GM19372 (cell line): ENCODE measurements around the gene DNAJB6.

Source experiments
- ATAC-seq: cut with Tn5 transposase; IDR thresholded peaks from one replicate; pipeline ENCODE4 v1.9.1; 2021; ENCODE audit warnings: mild to moderate bottlenecking, low read depth, moderate library complexity; ENCODE audit not compliant: unreplicated experiment

DNAJB6 gene

GRCh38 chr7:157362729-157363128 is 25.9 kb downstream of the DNAJB6 start:
- ATAC-seq = no peak

DNA sequence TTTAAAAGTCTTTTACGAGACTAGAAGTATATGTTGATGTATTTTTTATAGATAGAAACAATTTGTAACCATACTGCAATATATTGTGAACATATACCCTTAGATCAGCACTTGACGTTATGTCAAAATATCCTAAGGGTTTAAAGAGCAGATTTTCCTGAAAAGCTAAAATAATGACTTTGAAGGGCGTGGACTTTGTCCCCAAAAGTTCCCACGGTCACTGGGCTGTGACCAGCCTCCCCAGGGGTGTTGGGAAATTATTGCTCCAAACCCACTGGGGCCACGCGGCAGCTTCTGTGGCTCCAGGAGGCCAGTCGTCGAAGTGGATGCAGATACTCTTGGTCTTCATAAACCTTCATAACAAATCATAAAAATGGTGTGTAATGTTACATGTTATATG is 29.9 kb downstream of the DNAJB6 start:
- no peak for ATAC-seq

- no peak for ATAC-seq
Measured at GRCh38 chr7:157368955-157369354, 32.2 kb downstream of the DNAJB6 start.

DNA sequence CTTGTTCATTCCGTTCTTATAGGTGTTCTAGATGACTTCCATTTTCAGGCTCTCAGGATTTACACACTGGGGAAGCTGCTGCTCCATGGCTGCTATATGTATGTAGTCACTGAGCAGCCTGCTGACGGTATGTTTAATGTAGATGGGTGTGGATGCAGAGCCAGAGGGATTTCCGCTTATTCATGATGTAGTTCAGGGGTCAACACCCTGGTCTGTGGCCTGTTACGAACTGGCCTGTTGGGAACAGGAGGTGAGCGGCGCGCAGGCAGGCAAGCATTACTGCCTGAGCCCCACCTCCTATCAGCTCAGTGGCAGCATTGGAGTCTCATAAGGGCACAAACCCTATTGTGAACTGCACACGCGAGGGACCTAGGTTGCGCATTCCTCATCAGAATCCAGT is 33.9 kb downstream of the DNAJB6 start:
- no peak for ATAC-seq

GRCh38 chr7:157371296-157371695 is 34.5 kb downstream of the DNAJB6 start:
- ATAC-seq = no peak

DNA sequence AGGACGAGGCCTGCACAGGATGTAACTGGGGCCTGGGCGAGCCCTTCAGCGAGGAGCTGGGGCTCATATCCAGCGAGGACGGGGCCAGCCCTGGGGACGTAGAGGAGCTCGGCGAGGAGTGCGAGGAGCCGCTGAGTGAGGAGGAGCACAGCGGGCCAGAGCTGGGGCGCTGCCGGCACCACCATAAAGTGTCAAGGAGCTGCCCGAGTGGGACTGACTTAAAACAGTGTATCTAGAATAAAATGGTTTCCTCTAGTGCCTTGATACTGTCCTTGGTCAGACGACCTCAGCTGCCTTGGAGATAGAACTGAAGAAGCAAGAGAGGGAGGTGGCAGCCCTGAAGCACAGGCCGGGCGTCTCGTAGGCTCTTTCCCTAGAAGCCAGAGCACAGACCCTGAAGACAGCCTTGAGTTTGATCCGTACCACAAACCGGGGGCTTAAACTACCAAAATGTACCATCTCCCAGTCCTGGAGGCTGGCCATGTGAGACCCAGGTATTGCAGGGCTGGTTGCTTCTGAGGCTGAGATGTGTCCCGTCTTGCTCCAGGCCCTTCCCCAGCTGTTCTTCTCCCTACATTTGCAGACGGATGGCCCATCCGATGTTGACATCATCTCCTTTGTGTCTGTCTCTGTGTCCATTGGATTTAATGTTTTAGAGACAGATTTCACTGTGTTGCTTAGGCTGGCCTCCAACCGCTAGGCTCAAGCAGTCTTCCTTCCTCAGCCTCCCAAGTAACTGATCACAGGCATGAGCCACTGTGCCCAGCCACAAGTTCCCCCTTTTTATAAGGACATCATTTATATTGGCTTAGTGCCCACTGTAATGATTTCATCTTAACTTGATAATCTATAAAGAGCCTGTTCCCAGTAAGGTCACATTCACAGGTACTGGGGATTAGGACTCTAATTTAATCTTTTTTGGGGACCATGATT is 35.8 kb downstream of the DNAJB6 start:
- no peak for ATAC-seq

DNA sequence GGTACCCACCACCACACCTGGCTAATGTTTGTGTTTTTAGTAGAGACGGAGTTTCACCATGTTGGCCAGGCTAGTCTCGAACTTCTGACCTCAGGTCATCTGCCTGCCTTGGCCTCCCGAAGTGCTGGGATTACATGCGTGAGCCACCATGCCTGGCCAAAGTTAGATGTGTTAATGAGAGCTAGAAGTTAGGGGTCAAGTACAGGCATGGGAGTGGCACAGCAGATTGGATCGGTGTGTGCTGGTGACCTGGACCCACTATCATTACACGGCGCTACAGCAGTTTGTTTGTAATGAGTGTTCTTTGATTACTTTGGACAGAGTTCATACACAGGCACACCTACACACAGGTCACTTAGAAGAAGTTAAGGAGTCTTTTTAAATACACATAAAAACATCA is 36.7 kb downstream of the DNAJB6 start:
- no peak for ATAC-seq

GRCh38 chr7:157375410-157375809 is 38.6 kb downstream of the DNAJB6 start:
- ATAC-seq = no peak

- no peak for ATAC-seq
Measured at GRCh38 chr7:157377436-157378124, 40.8 kb downstream of the DNAJB6 start.

- ATAC-seq = no peak
Measured at GRCh38 chr7:157378390-157378789, 41.6 kb downstream of the DNAJB6 start.

DNA sequence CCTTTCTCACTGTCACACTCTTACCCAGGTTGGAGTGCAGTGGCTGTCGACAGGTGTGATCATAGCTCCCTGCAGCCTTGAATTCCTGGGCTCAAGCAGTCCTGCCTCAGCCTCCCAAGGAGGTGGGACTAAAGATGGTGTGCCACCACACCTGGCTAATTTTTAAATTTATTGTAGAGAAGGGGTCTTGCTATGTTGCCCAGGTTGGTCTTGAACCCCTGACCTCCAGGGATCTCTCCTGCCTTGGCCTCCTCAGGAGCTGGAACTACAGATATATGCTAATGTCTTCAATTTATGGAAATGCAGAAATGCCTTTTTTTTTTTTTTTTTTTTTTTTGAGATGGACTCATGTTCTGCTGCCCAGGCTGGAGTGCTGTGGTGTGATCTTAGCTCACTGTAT is 42.7 kb downstream of the DNAJB6 start:
- no peak for ATAC-seq

GRCh38 chr7:157380416-157380815 is 43.6 kb downstream of the DNAJB6 start:
- ATAC-seq = no peak

GRCh38 chr7:157383868-157384267 is 47.1 kb downstream of the DNAJB6 start:
- ATAC-seq = no peak

DNA sequence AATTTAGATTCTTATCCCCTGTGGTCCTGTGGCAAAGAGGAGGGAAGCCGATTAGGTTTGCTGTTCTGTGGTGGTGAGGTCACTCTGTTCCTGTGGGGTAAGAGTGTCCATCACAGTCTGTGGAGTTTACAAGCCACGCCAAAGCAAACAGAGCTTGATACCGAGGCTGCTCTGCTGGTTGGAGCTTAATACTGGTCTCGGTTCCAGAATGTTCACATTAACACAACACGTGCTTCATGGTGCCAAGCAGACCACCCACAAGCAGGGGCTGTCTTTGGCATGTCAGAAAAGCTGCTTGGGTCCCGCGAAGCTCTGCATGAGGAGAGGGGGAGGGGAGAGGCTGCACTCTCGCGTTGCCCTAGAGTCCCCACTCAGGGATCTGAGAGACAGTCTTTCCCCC is 47.5 kb downstream of the DNAJB6 start:
- ATAC-seq = no peak

GRCh38 chr7:157386979-157387800 is 50.4 kb downstream of the DNAJB6 start:
- peak; percentile 89 for ATAC-seq

DNA sequence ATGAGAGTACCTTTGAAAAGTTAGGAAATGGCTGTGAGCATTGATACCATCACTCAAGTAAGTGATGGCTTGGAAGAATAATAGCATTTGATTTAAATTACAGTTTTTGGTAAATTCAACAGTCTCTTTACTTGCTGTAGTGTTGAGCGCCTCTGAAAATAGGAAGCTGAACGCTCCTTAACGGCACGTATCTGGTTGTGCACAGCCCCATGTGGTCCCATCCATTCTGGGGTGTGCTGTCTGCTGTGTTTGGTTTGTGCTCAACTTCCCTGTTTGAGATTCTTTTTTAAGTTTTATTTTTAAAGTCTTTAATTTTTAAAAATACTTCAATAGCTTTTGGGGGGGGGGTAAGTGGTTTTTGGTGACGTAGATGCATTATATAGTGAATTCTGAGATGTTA is 51.5 kb downstream of the DNAJB6 start:
- ATAC-seq = no peak

DNA sequence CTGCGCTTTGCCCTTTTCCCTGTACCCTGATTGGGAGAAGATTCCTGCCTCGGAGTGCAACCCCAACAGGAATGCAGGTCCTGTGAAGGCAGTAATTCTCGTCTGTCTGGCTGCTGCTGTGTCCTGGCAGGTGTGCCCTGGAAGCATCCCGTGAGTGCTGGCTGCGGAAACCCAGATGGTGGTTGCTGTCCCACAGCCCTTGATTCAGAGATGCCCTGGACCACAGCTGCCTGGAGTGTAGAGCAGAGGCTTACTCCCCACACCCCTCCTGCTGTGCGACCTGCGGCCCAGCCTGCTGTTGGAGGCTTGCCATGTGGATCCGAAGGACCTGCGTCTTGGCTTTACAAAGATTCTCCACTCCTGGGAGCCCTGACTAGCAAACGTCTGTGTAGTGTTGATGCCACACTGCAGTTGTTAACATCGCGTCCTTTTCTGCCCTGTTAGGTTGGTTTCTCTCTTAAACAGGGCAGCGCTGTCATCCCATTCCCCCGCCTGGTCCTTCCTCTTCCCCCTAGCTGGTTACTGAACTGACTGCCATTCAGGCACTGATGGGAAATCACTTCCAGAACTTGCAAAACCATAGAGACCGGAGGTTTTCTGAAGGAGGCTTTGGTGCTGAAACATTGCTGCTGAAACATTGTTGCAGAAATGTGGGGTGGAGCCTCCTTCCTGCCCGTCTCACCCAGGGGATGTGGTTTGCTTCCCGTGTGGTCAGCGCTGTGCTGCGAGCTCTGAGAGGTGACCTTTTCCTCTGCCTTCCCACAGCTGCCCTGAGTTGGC is 53.3 kb downstream of the DNAJB6 start:
- ATAC-seq = no peak

DNA sequence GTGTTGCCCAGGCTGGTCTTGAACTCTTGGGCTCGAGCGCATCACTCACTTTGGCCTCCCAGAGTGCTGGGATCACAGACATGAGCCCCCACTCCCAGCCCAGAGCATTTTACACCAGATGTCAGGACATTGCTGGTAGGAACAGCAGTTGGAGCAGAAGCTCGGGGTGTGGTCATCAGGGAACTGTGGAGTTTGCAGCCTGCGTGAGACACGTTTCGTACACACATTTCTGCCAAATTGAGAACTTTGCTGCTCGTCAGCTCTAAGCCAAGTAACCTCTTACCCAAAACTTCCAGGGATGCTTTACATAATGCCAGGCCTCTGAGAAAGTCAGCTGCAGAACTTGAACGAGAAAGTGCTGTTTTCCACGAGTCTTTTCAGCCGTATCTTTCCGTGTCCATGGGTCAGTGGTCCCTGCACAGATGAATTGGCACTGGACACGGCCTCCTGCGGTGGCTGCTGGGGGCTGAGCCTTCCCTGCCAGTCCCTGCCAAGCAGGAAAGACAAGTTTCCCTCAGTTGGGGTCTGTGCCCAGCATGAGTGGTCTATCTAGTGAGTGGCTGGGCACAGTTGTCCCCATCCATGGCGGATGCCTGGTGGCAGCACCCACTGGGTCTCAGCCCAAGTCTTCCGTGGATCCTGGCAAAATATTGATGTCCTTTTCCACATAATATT is 54.4 kb downstream of the DNAJB6 start:
- ATAC-seq = no peak

- ATAC-seq = no peak
Measured at GRCh38 chr7:157392256-157393037, 55.6 kb downstream of the DNAJB6 start.
